Prostate gland (tissue), 2 donors: ENCODE data around the gene KRT77.

Experiments used
- CTCF ChIP-seq, 4 experiments: fragments of 200-600 bp in 2 of 4; fragments of 450-650 bp in 2 of 4; sonication (generic) in 2 of 4; IDR thresholded peaks; 1 replicate in 3 of 4; 2 replicates in 1 of 4; pipeline ENCODE4 v1.5.1; 2016 to 2019; ENCODE audit warnings: antibody characterized with exemption in 4 of 4, mild to moderate bottlenecking in 2 of 4, moderate library complexity in 2 of 4
- POLR2A ChIP-seq: fragments of 450-650 bp; IDR thresholded peaks from one replicate; pipeline ENCODE4 v1.6.1; 2016; ENCODE audit warnings: antibody characterized with exemption, mild to moderate bottlenecking

GRCh38 chr12:52673713-52674432, 29.5 kb downstream of the KRT77 start:
- no peak for TF ChIP-seq CTCF (IDR thresholded peaks at IDR 0.05)
- no peak for TF ChIP-seq POLR2A
